Left renal pelvis (tissue), 4 donors: ENCODE results near the gene USP47. TPM values are rescaled to one million over a fixed set of nuclear protein-coding genes. Genes with fewer than 3 reads are reported as not detected.
"Not testable (repeated sequence)": the region's sequence is repeated elsewhere in the genome, so short reads cannot be mapped to it uniquely, and the experiment has no call there.

ENCODE experiments used
- DNase-seq, 4 donors: peaks; one replicate each; pipeline ENCODE4 v3.0.0-alpha.2; 2013; ENCODE audit warnings: low read depth in 4 of 4, low spot score in 3 of 4
- polyA plus RNA-seq, 4 donors: library from polyadenylated mRNA; unstranded; fragments of 120-200 nt; gene quantifications; one replicate each; pipeline ENCODE4 v1.2.1, GENCODE V29; 2013; ENCODE audit not compliant: insufficient read length in 4 of 4

Gene USP47
- polyA plus RNA-seq, 4 donors, result 67.0 to 94.9 (median 93.0) TPM

DNA sequence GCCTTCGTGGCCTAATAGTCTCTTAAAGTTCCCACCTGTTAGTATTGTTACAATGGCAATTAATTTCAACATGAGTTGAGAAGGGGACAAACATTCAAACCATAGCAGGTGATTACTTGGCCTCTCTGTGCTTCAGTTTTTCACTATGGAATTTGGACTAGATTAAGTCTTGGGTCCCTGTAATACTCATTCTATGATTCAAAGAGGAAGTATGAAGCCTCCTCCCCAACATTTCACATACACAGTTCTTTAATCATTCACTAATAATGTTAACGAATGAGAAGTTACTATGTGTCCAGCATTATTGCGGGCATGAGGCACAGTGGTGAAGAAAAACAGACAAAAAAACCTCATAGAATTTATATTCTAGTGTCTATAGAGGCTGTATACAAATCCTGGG lies 19.9 kb upstream of the USP47 start:
- no peak for DNase-seq

DNA sequence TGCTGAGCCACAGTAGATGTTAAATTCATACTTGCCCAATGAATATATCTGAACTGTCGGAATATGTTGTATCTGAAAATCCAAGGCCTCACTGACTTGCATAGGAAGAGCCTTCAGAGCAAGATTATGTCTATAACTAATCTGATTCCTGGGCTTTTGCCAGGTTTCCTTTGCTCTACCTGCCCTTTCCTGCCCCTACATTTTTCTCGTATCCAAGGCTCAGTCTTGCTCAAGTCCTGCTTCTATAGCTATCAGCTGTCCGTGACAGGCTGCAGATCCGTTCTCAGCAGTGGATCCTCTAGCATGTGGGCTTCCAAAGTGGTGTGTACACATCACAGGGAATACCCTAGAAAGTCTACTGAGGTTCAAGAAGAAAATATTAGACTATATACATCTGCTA lies 18.8 kb upstream of the USP47 start:
- no peak for DNase-seq

DNA sequence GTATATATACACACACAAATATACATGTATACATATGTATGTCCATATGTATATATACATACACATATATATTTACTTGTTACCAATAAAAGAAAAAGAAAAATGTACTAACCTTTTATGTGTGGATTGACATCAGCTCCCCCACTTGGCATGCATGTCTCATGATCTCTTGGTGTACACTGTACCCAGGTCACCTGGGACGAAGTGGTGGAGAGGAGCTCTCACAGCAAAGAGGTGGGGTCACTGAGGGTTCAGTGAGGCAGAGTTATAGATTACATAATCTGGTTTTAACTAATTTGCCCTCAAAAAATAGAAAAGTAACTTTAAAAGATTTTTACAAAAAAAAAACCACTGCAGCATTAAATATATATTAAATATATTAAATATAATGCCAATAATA lies 15.5 kb upstream of the USP47 start:
- DNase-seq, result no peak

DNA sequence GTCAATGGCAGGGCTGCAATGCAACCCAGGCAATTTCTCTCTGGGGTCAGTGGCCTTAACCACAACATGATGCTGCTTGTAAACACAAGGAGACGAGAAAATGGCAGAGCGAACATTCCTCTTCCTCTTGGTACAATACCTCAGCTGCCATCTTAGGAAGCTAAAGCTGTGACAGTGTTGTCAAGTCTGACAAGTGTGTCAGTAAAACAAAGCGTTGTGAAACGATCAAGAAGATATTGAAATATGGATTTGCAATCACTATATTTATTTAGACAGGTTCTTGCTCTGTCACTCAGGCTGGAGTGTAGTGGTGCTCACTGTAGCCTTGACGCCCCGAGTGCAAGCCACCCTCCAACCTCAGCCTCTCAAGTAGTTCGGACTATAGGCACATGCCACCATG lies 14.5 kb upstream of the USP47 start:
- DNase-seq, result no peak

DNA sequence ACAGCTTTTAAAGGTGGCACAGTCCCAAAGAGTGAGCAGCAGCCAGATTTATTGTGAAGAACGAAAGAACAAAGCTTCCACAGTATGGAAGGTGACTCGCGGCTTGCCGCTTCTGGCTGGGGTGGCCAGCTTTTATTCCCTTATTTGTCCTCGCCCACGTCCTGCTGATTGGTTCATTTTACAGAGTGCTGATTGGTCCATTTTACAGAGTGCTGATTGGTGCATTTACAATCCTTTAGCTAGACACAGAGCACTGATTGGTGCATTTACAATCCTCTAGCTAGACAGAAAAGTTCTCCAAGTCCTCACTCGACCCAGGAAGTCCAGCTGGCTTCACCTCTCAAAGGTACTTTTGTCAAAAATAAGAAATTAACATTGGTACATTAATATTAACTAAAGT lies 10.4 kb upstream of the USP47 start:
- not testable (repeated sequence) for DNase-seq

DNA sequence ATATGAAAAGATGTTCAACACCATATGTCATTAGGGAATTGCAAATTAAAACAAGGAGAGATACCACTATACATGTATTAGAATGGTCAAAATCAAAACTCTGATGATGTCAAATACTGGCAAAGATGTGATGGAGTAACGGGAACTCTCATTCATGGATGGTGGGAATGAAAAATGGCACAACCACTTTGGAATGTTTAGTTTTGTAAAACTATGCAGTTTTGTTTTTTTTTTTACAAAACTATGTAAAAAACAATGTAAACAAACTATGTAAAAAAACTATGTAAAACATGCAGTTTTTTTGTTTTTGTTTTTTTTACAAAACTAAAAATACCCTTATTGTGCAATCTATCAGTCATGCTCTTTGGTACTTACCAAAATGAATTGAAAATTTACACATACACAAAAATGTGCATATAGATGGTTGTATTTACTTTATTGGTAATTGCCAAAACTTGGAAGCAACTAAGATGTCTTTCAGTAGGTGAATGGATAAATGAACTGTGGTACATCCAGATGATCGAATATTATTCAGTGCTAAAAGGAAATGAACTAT lies 5.0 kb upstream of the USP47 start:
- DNase-seq, result no peak

DNA sequence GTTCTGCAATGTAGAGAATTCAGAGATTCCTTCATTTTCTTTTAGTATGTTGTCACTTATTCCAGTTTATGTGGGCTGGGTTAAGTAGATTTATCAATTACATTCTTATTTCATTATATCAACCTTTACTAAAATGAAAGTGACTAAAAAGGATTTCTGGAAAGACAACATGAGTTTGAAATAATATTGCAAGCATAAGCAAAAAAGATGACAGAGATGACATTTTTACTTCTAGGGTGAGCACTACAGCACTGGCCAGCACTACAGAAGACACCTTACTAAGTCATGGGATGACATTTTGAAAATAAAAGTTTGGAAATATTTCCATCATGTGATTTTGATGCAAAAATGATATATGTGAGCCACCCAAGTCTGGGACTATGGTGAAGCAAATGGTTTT lies 2.1 kb upstream of the USP47 start:
- no peak for DNase-seq

DNA sequence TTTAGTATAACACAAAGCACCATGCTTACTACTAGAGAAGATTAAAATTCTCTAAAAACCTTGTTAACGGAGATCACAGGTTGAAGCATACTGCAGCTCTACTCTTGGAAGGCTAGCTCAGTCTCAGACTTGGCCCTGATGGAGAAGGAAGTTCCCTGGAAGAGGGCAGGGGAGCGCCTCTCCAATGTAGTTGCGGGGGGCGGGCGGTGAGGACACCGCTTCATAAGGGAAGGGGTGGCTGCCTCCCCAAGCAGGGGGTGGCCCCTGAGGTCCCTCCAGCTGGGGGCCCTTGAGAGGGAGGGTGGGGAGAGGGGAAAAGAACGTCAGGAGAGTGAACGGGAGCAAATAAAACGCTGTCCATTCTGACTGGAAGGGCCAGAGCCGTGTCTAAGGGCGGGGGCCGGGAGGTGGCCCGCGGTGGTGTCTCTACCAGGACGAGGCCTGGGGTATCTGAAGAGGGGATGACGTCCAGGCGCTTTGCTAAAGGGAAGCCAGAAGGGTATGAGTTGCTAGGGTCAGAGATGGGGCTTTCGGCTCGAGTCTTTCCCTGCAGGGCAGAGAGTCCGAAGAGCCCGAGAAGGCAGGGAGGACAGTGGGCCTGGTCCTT lies 553 bp upstream of the USP47 start:
- DNase-seq, result peak in 2 of 4 donors; percentile 41 to 49

DNA sequence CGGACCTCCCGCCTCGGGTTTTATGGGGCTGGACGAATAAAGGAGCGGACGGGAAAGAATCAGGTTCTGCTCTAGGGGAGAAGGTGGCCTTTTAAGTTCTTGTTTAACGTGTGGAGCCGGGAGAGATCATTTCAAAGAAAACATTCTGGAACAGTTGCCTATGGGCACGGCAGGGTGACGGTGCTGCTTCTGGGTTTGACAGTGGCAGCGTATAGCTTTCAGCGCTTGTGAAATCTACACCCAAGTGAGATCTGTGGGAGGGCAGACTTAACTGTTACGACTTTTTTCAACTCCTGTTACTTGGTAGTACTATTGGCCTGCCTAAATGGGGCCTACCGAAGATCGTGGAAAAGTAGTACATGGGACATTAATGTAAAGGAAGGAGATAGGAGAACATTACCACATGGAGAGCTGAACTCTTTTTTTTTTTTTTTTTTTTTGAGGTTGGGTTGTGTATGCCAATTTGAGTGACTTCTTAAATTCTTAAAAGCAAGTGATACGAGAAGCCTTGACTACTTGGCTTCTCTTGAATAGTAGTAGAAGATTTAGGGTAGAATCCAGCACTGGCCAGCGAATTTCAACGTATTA lies 743 bp downstream of the USP47 start:
- DNase-seq, result peak in 3 of 4 donors; percentile 68 to 80 (median 78)

DNA sequence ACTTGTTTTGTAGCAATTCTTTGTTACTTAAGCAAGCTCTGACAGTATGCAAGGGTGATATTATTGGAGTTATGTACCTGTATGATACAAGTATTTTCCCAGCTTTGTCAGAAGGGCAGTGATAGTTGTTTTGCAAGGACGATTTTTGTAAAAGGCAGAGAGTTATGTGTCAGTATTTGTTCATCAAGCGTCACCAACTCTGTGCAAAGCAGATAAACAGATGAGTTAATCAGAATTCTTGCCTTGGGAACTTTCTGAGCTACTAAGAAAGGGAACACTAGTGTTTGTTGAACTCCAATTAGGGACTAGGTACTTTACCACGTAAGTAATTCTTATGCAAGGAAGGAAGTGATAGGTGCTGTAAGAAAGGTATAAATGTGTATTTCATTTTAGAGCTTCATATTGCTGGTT lies 1.4 kb downstream of the USP47 start:
- DNase-seq, result peak in 1 of 4 donors; percentile 25

DNA sequence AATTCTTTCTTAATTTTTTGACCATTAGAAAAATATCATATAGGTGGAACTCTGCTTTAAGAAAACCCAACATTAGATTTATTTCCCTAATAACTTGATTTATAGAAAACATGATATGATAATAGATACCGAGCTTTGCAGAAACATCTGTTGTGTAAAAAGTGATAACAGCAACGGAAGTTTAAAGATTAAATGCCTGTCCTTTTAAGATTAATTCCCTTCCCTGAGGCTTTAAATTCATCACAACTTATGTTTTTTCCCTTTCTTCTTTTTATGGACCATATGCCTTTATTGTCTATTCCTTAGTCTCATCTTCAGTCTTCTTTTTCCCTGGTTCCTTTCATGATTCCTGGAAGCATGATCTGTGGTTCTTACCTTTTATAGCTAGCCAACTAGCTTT lies 1.9 kb downstream of the USP47 start:
- DNase-seq, result no peak

DNA sequence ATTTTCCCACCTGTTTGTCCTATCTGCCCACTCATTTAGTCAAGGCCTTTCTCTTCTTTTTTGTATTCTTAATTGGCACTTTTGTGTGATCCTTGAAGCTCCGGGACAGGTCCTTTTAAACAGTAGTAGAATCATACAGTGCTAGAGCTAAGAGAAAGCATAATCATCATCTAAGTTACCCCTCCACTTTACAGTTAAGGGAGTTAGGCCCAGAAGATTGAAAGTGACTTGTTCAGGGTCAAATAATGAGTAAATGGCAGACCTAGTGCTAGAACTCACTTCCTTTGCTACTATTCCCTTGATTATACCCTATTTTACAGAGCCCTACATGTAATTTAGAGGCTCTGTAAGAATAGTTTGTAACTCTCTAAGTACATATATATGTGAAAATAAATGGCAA lies 2.5 kb downstream of the USP47 start:
- no peak for DNase-seq

DNA sequence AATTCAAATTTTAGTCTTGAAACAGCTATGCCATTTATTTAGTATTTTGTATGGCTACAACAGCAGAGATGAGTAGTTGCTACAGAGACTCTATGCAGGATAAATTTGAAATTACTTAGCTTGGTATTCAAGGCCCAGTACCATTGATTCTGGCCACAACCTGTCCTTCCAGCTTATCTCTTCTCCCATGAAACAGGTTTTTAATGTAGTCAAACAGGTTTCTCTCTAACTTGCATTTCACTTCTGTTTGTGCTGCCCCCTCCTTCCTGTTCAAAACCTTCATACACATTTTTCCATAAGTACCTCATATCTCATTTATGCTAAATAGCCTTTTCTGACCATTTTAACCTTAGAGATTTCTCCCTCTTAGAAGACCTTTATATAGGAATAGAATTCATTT lies 3.3 kb downstream of the USP47 start:
- peak in 1 of 4 donors; percentile 41 for DNase-seq

DNA sequence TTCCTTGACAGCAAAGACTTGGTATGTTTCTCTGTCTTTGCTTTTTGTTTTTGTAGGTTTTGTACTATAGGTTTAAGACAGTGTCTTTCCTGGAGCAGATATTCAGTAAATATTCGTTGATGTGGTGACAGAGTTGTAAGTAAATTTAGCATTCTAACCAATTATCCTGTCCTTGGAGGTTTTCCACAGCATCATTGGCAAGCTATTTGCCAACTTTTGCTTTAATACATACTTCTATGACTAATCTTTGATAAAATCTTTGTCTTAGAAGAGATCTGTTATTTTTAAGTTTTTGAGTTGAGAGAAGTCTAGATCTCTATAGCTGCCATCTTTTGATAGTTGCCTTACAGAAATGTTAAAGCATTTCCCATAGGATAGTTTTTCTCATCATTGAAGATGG lies 3.8 kb downstream of the USP47 start:
- DNase-seq, result no peak

DNA sequence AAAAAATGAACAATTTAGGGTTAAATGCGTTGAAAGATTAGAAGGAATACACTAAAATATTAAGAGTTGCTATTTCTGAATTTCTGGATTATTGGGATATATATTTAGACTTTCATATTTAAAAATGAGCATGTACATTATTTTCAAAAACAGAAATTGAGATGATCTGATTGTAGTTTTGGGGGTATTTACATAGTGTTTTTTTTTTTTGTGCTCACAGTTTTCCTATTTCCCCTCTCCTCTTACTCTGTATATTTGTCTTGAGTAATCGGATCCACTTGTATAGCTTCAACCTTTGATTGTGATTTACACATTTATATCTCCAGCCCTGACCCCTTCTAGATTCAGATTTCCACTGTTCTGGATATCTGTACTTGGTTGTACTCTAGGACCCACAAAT lies 5.3 kb downstream of the USP47 start:
- DNase-seq, result no peak

DNA sequence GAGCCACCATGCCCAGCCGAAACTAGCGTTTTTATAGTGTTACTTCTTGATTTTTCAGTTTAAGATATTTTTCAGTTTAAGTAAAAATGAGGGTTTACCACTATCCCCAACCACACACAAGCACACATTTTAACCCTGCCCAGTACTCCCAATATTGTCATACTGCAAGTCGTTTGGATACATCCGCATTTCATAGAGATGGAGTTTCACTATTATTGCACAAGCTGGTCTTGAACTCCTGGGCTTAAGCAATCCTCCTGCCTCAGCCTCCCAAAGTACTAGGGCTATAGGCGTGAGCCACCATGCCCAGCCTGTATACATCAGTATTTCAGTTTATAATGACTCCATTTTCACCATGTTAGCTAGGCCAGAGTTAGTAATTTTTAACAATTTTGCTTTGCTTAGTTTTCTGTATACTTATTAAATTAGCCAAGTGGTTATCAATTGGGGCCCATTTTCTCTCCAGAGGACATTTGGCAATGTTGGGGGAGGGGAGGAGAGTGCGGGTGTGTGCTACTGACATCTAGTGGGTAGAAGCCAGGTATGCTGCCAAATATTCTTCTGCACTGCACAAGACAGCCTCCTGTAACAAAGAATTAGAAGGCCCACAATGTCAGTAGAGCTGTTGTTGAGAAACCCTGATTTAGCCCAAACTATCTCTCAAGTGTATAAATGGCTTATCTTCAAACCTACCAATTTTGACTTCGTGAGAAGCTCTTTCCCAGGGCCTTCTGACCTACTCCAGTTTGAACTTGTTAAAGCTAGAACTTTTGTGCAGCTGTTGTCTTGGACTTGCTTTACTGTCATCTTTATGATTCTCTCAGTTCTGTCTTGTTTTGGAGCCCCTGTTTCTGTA lies 7.3 kb downstream of the USP47 start:
- peak in 1 of 4 donors; percentile 32 for DNase-seq

DNA sequence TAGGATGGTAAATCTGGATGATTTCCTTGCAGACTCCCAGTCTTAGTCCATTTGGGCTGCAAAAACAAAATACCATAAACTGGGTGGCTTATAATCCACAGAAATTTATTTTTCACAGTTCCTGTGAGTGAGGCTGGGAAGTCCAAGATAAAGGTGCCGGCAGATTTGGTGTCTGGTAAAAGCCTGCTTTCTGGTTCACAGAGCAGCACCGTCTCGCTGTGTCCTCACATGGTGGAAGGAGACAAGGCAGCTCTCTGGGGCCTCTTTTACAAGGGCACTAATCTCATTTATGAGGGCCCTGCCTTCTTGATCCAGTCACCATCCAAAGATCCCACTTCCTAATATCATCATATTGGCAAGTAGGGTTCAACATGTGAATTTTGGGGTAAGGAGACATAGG lies 8.9 kb downstream of the USP47 start:
- no peak for DNase-seq

DNA sequence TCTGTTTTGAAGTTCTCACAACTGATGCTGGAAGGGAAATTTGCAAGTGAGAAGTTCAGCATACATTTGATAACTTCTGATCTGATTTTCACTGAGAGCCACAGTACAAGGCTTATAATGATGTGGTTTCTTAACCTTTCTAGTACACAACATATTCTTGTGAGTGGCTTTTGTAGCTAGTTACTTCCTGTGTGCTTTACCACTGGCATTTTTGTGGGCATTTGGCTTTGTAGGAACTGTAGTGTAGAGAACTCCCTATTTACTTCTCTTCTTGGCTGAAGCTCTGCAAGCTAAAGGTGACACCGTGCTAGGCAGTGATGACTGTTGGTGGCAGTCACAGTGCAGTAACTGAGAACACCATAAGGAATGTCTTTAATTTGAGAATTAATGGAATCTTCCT lies 14.9 kb downstream of the USP47 start:
- no peak for DNase-seq

DNA sequence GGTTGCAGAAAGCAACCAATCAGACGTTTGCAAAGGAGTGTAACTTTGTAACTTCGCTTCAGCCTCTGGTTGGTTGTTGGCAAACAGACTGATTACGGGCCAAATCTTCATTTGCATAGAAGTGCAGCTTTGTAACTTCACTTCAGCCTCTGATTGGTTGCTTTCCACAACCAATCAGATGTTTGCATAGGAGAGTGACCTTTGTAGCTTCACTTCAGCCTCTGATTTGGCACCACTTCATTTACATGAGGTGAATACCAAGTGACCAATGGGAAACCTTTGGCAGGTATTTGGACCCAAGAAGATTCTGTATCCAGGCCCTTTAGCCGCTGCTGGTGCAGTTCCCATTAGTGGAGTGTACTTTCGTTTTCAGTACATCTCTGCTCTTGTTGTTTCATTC lies 16.0 kb downstream of the USP47 start:
- no peak for DNase-seq

DNA sequence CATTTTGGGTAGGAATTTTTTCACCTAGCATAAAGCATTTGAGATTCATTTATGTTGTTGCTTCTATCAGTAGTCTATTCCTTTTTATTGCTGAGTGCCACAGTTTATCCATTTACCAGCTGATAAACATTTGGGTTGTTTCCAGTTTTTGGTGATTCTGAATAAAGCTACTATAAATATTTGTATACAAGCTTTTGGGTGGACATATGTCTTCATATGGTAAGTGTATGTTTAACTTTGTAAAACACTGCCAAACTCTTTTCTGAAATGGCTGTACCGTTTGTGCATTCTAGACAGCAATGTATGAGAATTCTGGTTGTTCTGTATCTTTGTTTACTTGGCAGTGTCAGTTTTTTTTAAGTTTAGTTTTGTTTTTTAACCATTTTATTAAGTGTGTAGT lies 16.9 kb downstream of the USP47 start:
- DNase-seq, result no peak

DNA sequence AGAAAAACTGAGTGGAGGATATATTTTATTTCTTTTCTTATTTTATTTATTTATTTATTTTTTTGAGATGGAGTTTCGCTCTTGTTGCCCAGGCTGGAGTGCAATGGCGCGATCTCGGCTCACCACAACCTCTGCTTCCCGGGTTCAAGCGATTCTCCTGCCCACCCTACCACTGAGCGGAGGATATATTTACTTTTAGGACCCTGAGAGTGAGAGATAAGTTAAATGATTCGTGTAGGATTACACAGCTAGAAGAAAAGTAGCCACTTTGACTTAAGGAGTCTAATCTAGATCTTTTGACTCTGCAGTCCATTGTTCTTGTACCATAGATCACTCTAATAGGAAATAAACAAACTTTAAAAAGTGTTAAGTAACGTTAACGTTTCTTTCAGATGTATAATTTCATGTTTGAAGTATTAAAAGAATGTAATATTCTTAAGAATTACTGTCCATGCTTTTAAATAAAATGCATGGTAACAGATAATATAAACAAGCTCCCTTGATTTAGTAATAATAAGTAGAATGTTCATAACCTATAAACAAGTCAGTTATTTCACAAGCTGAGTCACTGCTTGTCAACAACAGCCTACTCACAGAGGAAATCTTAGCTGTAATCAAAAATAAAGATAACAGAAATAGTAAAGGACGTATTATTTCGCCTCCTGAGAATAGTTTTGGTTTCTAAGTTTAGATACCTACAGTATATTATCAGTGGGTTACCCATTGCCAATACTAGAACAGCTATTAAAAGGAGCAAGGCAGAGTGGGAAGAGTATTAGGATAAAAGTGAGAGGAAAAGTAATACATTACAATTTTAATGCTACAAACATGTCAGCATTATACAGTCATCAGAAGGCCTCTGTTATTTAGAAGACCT lies 18.6 kb downstream of the USP47 start:
- DNase-seq, result no peak
